GM19438 (cell line): Measurements from ENCODE around the gene FA2H.
"Not testable (repeated sequence)": the region's sequence is repeated elsewhere in the genome, so short reads cannot be mapped to it uniquely, and the experiment has no call there.

Experiments
- ATAC-seq: cut with Tn5 transposase; IDR thresholded peaks from one replicate; pipeline ENCODE4 v1.9.1; 2021; ENCODE audit warnings: low read depth; ENCODE audit not compliant: unreplicated experiment

Gene FA2H

GRCh38 chr16:74729783-74730683 is 44.6 kb downstream of the FA2H start:
- no peak for ATAC-seq

GRCh38 chr16:74727903-74728302 is 46.7 kb downstream of the FA2H start:
- ATAC-seq: no peak

GRCh38 chr16:74726716-74727115 is 47.9 kb downstream of the FA2H start:
- ATAC-seq: no peak

- no peak for ATAC-seq
Observed at GRCh38 chr16:74725651-74726455, 48.8 kb downstream of the FA2H start.

GRCh38 chr16:74724820-74725549 is 49.6 kb downstream of the FA2H start:
- ATAC-seq: no peak

GRCh38 chr16:74723256-74723655 is 51.4 kb downstream of the FA2H start:
- no peak for ATAC-seq

- ATAC-seq: not testable (repeated sequence)
Observed at GRCh38 chr16:74722156-74722555, 52.5 kb downstream of the FA2H start.

GRCh38 chr16:74721716-74722115 is 52.9 kb downstream of the FA2H start:
- ATAC-seq: no peak

- ATAC-seq: no peak
Observed at GRCh38 chr16:74720579-74720978, 54.0 kb downstream of the FA2H start.

- no peak for ATAC-seq
Observed at GRCh38 chr16:74718741-74719610, 55.6 kb downstream of the FA2H start.

- ATAC-seq: no peak
Observed at GRCh38 chr16:74718140-74718539, 56.5 kb downstream of the FA2H start.

GRCh38 chr16:74717367-74717766 is 57.3 kb downstream of the FA2H start:
- no peak for ATAC-seq

- no peak for ATAC-seq
Observed at GRCh38 chr16:74716355-74716754, 58.3 kb downstream of the FA2H start.

- ATAC-seq: no peak
Observed at GRCh38 chr16:74713876-74714275, 60.7 kb downstream of the FA2H start.

GRCh38 chr16:74713325-74713724 is 61.3 kb downstream of the FA2H start:
- ATAC-seq: no peak

- ATAC-seq: no peak
Observed at GRCh38 chr16:74711938-74712337, 62.7 kb downstream of the FA2H start.

GRCh38 chr16:74710401-74710800 is 64.2 kb downstream of the FA2H start:
- ATAC-seq: no peak

- ATAC-seq: no peak
Observed at GRCh38 chr16:74709441-74709877, 65.2 kb downstream of the FA2H start.

GRCh38 chr16:74700438-74701225 is 74.0 kb downstream of the FA2H start, which contains the start of gene MLKL:
Gene MLKL (minus strand): TSS chr16:74700862. CDS start chr16:74695757, 5,105 bp downstream.
- ATAC-seq: peak; percentile 51
